Measurements from ENCODE around the gene NRXN3.

The NRXN3 gene

DNA sequence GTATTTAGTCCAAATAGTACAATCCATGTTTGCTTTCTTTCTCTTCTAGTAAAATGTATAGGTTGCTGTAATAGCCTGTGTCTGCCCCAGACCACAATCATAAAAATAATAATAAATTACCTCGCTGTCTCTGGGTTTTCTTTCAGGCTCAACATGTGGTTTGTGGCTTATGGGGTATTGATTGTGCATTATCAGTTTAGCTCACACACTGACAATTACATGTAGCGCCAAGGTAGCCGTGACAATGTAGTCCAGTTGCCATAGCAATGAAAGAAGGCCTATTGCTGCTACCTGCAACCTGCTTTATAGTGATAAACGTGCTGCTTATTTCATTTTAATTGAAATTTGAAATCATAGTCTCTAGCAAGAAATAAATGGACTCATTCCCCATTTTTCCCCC is 1009.8 kb downstream of the NRXN3 start:
- no peak for DNase-seq

- DNase-seq, result no peak
Observed at GRCh38 chr14:79180656-79181055, 1010.5 kb downstream of the NRXN3 start.

DNA sequence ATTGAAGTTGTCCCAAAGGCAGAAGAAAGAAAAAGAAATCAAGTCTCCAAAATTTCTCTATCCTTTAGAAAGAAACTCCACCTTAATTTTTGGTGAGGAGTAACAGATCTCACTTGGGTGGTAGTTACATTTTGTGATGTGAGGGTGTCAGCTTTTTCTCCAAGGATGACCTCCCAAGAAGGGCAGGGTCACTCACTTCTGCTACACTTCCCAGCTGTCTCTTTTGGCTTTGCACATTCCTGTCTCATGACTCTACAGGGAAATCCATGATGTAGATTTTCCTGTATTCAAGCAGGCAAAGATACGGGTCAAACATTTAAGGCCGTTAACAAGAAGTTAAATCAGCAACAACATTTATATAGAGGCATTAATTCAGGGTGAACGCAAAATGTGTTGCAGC is 1016.4 kb downstream of the NRXN3 start:
- no peak for DNase-seq

- no peak for DNase-seq
Observed at GRCh38 chr14:79193689-79194477, 1023.7 kb downstream of the NRXN3 start.

DNA sequence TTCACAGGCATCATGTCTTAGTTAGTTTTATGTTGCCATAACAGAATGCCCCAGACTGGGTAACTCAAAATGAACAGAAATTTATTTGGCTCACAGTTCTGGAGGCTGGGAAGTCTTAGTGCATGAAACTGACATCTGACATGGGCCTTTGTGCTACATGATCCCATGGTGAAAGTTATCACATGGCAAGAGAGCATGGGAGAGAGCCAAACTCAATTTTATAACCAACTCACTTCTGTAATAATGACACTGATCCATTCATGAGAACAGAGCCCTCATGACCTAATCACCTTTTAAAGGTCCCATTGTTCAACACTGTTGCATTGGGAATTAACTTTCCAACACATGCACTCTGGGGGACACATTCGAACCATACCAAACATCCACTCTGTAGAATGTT is 1026.0 kb downstream of the NRXN3 start:
- DNase-seq, result no peak

DNA sequence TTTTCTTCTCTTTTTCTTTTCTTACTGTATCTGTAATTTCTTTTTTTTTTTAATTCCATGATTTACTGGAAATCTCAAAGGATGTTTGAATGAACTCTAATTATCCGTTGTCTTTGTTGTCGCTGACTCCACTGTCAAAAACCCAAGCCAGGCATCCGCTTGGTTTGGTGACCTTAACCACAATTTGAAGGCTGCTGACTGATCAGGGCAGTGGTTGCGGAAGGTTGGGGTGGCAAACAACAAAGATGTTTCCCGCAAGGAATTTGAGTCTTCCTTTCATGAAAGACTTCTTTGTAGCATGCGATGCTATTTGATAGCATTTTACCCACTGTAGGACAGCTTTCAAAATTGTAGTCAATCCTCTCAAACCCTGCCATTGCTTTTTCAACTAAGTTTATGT is 1027.3 kb downstream of the NRXN3 start:
- no peak for DNase-seq

- no peak for DNase-seq
Observed at GRCh38 chr14:79199217-79199616, 1029.0 kb downstream of the NRXN3 start.

GRCh38 chr14:79201564-79202207 is 1031.5 kb downstream of the NRXN3 start:
- DNase-seq, result no peak

DNA sequence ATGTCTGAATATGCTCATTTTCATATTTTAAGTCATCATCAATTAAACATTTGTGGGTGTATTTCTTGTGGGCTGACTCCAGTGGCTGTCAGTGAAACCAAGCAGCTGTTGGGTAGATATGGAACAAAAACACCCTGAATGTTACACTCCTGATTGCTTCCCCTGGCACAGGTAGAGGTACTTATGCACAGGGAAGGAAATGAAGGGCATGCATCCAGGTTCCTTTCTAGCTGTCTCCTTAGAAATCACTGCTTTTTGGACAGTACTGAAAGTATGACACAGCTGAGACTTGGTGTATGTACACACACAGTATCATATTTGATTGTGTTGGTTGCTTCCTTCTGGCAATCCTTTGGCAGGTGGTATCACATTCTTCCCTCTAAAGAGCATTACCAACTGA is 1034.4 kb downstream of the NRXN3 start:
- DNase-seq, result no peak

- DNase-seq, result no peak
Observed at GRCh38 chr14:79209418-79209817, 1039.2 kb downstream of the NRXN3 start.

GRCh38 chr14:79225815-79226214 is 1055.6 kb downstream of the NRXN3 start:
- no peak for DNase-seq

GRCh38 chr14:79229383-79229909 is 1059.3 kb downstream of the NRXN3 start:
- DNase-seq, result no peak

GRCh38 chr14:79242666-79243065 is 1072.5 kb downstream of the NRXN3 start:
- DNase-seq, result no peak

DNA sequence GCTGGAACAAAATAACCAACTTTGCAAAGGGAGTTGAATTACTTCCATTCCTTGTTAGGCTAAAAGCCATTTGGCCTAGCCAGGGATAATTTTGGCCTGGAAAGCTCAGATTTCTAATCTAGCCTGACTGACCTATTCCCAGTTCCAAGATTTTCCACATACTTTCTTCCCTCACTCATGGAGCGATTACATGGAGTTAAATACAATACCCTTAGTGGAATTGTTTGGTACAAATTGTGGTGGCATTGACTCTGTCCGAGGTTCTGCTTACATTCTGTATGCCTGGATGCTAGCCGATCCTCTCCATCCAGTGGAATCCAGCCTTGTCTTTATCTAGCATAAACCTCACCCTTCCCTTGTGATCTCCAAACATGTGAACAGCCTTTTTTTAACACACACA is 1076.0 kb downstream of the NRXN3 start:
- no peak for DNase-seq

GRCh38 chr14:79248126-79248525 is 1078.0 kb downstream of the NRXN3 start:
- DNase-seq, result no peak

DNA sequence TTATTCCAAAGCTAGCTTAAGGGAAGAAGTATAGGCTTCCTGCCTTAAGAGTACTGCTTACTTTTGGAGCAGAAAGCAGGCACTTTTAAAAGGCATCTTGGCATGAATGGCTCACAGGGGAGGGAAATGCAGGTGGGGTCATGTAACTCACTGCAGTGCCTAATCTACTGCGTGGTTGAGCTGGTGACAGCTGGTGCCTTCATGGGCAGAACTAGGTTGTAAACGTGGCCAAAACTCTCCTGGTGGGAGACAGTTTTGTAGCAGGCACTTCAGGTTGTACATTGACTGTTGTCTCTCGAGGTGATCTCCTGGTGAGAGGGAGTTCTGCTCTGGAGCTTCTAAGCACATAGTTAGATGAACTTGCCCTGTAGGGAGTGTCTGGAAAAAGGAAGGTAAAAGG is 1078.6 kb downstream of the NRXN3 start:
- DNase-seq, result no peak

GRCh38 chr14:79251278-79251677 is 1081.1 kb downstream of the NRXN3 start:
- DNase-seq, result no peak

DNA sequence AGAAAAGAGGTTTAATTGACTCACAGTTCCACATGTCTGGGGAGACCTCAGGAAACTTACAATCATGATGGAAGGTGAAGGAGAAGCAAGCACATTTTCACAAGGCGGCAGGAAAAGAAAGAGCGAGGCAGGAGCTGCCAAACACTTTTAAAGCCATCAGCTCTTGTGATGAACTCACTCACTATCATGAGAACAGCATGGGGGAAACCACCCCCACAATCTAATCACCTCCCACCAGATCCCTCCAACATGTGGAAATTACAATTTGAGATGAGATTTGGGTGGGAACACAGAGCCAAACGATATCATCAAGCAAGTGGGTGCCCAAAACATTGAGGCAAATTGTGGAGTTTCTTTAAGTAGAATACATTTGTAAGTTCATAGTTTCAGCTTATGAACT is 1083.4 kb downstream of the NRXN3 start:
- no peak for DNase-seq

DNA sequence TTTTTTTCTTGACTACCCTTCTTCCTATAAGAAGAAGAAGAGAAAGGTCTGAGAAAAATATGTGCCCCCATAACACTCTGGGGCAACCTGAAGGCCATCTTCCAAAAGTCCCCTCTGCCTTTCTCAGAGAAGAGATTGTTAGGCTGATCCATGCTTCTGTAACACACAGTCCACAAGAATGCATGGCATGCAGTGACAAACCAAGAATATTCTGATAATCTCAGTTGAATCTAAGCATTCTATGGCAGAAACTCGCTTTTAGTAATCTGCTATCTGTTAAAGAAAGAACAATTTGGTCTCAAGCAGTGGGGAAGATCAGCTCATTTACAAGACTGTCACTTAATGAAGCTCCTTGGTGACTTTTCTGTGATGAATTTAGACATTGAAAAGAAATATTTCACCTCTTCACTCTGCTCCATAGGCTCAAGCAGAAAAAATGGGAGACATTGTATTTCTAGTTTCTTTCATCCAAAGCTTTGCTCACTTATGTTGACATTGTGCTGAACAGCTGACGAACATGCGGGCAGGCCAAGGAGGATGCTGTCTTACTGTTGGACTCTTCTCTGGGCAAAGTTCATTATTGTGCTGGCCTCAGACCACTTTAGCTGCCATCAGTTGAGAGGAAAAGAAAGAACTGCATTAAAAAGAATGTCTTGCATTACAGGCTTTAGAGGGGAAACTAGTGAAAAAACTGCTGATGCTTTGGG is 1084.0 kb downstream of the NRXN3 start:
- DNase-seq, result no peak

- no peak for DNase-seq
Observed at GRCh38 chr14:79256380-79256779, 1086.2 kb downstream of the NRXN3 start.

DNA sequence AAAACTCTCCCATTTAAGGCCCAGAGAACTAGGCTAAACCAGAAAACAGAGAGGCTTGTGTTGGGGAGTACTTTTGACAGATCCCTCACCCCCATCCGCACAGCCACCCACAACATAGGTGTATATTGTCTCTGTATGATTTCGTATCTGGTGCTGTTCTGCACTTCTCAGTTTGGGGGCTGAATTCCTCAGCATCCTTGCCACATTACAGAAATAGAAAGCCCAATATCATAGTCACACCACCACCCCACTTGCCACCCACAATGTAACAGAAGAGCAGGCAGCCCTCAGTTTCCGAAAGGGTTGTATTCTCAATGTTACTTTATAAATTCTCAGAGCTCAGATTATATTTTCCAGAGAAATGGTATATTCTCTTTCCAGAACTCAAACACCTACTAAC is 1090.2 kb downstream of the NRXN3 start:
- no peak for DNase-seq

DNA sequence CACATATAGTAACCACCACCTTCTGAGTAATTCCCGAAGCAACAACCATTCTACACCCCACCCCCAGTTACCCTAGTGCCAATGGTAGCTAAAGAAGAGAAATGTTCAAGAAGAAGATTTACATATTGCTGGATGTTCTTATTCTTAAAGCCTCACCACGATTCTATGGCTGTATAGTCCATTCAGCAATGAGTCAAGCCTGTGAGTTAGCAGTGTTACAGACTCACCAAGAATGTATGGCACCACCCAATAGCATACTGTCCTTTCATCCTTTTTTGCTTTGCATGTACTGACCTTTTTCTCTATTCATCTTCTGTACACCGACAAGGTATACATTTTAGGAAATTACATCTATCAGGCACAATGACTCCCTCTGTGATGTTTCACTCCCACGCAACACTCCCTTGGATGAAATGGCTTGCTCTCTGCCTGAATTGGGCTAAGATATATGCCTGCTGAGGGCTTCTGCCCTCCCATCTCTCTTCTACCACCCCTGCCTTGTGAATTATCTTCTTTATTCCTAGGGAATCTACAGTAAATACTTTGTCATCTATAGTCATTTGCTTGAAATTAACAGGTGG is 1095.3 kb downstream of the NRXN3 start:
- no peak for DNase-seq

GRCh38 chr14:79270361-79270760 is 1100.2 kb downstream of the NRXN3 start:
- no peak for DNase-seq

Data from stimulated activated CD4-positive, alpha-beta T cell treated with anti-CD3 and anti-CD28 coated beads, Interleukin-4, amount 100 ng/mL, for 24 hours (primary cell).